ENCODE measurements around the gene RNF43.

RNF43 gene

GRCh38 chr17:58386708-58387107 is 30.6 kb downstream of the RNF43 start:
- TF ChIP-seq ZNF274 (IDR thresholded peaks at IDR 0.05; ENCODE audit: low read depth, low read length) (no peak), YY1 (IDR thresholded peaks at IDR 0.05; ENCODE audit: insufficient read depth, insufficient read length) (no peak), SUZ12 (IDR thresholded peaks at IDR 0.05; ENCODE audit: extremely low read depth, insufficient read depth, insufficient read length) (no peak)
- Histone ChIP-seq H3K4me1 (ENCODE audit: insufficient read depth, insufficient read length) (no peaks in the 10 kb centered on the region), H3K9ac (ENCODE audit: insufficient read length, low read depth) (no peak overlapping the region), H3K4me3 (ENCODE audit: insufficient read length, low read depth) (no peak overlapping the region), H3K27me3 (ENCODE audit: insufficient read depth, insufficient read length) (no peaks in the 10 kb centered on the region), H3K36me3 (ENCODE audit: insufficient read depth, insufficient read length, low read length) (peaks cover 6% of the 10 kb centered on the region), H3K9me3 (ENCODE audit: insufficient read depth, low read length) (no peaks in the 10 kb centered on the region)
- DNase-seq (ENCODE audit: low read depth, low spot score) = no peak

- H3K36me3 ChIP-seq (ENCODE audit: insufficient read depth, insufficient read length, low read length) = peaks cover 6% of the 10 kb centered on the region
- H3K9ac ChIP-seq (ENCODE audit: insufficient read length, low read depth) = no peak overlapping the region
- H3K4me3 ChIP-seq (ENCODE audit: insufficient read length, low read depth) = no peak overlapping the region
- H3K9me3 ChIP-seq (ENCODE audit: insufficient read depth, low read length) = no peaks in the 10 kb centered on the region
- no peaks in the 10 kb centered on the region for H3K27me3 ChIP-seq (ENCODE audit: insufficient read depth, insufficient read length)
- TF ChIP-seq SUZ12 (IDR thresholded peaks at IDR 0.05; ENCODE audit: extremely low read depth, insufficient read depth, insufficient read length) (no peak), YY1 (IDR thresholded peaks at IDR 0.05; ENCODE audit: insufficient read depth, insufficient read length) (no peak), ZNF274 (IDR thresholded peaks at IDR 0.05; ENCODE audit: low read depth, low read length) (no peak)
- DNase-seq (ENCODE audit: low read depth, low spot score) = no peak
- no peaks in the 10 kb centered on the region for H3K4me1 ChIP-seq (ENCODE audit: insufficient read depth, insufficient read length)
Observed at GRCh38 chr17:58385359-58385899, 31.9 kb downstream of the RNF43 start.

- no peaks in the 10 kb centered on the region for H3K27me3 ChIP-seq (ENCODE audit: insufficient read depth, insufficient read length)
- no peaks in the 10 kb centered on the region for H3K9me3 ChIP-seq (ENCODE audit: insufficient read depth, low read length)
- TF ChIP-seq ZNF274 (IDR thresholded peaks at IDR 0.05; ENCODE audit: low read depth, low read length) = no peak
- no peak for TF ChIP-seq YY1 (IDR thresholded peaks at IDR 0.05; ENCODE audit: insufficient read depth, insufficient read length)
- no peak for TF ChIP-seq SUZ12 (IDR thresholded peaks at IDR 0.05; ENCODE audit: extremely low read depth, insufficient read depth, insufficient read length)
- peaks cover 6% of the 10 kb centered on the region for H3K36me3 ChIP-seq (ENCODE audit: insufficient read depth, insufficient read length, low read length)
- no peaks in the 10 kb centered on the region for H3K4me1 ChIP-seq (ENCODE audit: insufficient read depth, insufficient read length)
- no peak overlapping the region for H3K4me3 ChIP-seq (ENCODE audit: insufficient read length, low read depth)
- DNase-seq (ENCODE audit: low read depth, low spot score) = no peak
- H3K9ac ChIP-seq (ENCODE audit: insufficient read length, low read depth) = no peak overlapping the region
Observed at GRCh38 chr17:58384897-58385296, 32.4 kb downstream of the RNF43 start.

- Histone ChIP-seq H3K9me3 (ENCODE audit: insufficient read depth, low read length) (no peaks in the 10 kb centered on the region), H3K4me3 (ENCODE audit: insufficient read length, low read depth) (no peak overlapping the region), H3K36me3 (ENCODE audit: insufficient read depth, insufficient read length, low read length) (peaks cover 6% of the 10 kb centered on the region), H3K27me3 (ENCODE audit: insufficient read depth, insufficient read length) (no peaks in the 10 kb centered on the region), H3K9ac (ENCODE audit: insufficient read length, low read depth) (no peak overlapping the region), H3K4me1 (ENCODE audit: insufficient read depth, insufficient read length) (no peaks in the 10 kb centered on the region)
- no peak for DNase-seq (ENCODE audit: low read depth, low spot score)
- TF ChIP-seq YY1 (IDR thresholded peaks at IDR 0.05; ENCODE audit: insufficient read depth, insufficient read length) (no peak), ZNF274 (IDR thresholded peaks at IDR 0.05; ENCODE audit: low read depth, low read length) (no peak), SUZ12 (IDR thresholded peaks at IDR 0.05; ENCODE audit: extremely low read depth, insufficient read depth, insufficient read length) (no peak)
Observed at GRCh38 chr17:58383892-58384462, 33.4 kb downstream of the RNF43 start.

GRCh38 chr17:58382872-58383242 is 34.5 kb downstream of the RNF43 start:
- H3K9ac ChIP-seq (ENCODE audit: insufficient read length, low read depth) = no peak overlapping the region
- no peak for DNase-seq (ENCODE audit: low read depth, low spot score)
- H3K4me3 ChIP-seq (ENCODE audit: insufficient read length, low read depth) = no peak overlapping the region
- TF ChIP-seq YY1 (IDR thresholded peaks at IDR 0.05; ENCODE audit: insufficient read depth, insufficient read length) = no peak
- TF ChIP-seq SUZ12 (IDR thresholded peaks at IDR 0.05; ENCODE audit: extremely low read depth, insufficient read depth, insufficient read length) = no peak
- TF ChIP-seq ZNF274 (IDR thresholded peaks at IDR 0.05; ENCODE audit: low read depth, low read length) = no peak
- no peaks in the 10 kb centered on the region for H3K9me3 ChIP-seq (ENCODE audit: insufficient read depth, low read length)
- H3K27me3 ChIP-seq (ENCODE audit: insufficient read depth, insufficient read length) = no peaks in the 10 kb centered on the region
- peaks cover 2% of the 10 kb centered on the region for H3K36me3 ChIP-seq (ENCODE audit: insufficient read depth, insufficient read length, low read length)
- H3K4me1 ChIP-seq (ENCODE audit: insufficient read depth, insufficient read length) = no peaks in the 10 kb centered on the region

- H3K36me3 ChIP-seq (ENCODE audit: insufficient read depth, insufficient read length, low read length) = peaks cover 2% of the 10 kb centered on the region
- H3K9ac ChIP-seq (ENCODE audit: insufficient read length, low read depth) = no peak overlapping the region
- peaks cover 1% of the 10 kb centered on the region for H3K4me1 ChIP-seq (ENCODE audit: insufficient read depth, insufficient read length)
- H3K4me3 ChIP-seq (ENCODE audit: insufficient read length, low read depth) = no peak overlapping the region
- no peaks in the 10 kb centered on the region for H3K9me3 ChIP-seq (ENCODE audit: insufficient read depth, low read length)
- H3K27me3 ChIP-seq (ENCODE audit: insufficient read depth, insufficient read length) = no peaks in the 10 kb centered on the region
- DNase-seq (ENCODE audit: low read depth, low spot score) = no peak
- TF ChIP-seq ZNF274 (IDR thresholded peaks at IDR 0.05; ENCODE audit: low read depth, low read length) = no peak
- no peak for TF ChIP-seq YY1 (IDR thresholded peaks at IDR 0.05; ENCODE audit: insufficient read depth, insufficient read length)
- no peak for TF ChIP-seq SUZ12 (IDR thresholded peaks at IDR 0.05; ENCODE audit: extremely low read depth, insufficient read depth, insufficient read length)
Observed at GRCh38 chr17:58382108-58382871, 35.0 kb downstream of the RNF43 start.
